AG04449 (cell line): ENCODE results near the gene SLC6A3.

ENCODE experiments used
- CTCF ChIA-PET: fragments of 350-600 bp; formaldehyde crosslinking; extraction: SDS; loops from one replicate; lab custom pipeline; 2021; ENCODE audit warnings: antibody characterized with exemption; lab: Yijun Ruan, JAX
- POLR2A ChIA-PET: fragments of 400-600, 350-600 bp; formaldehyde crosslinking; extraction: SDS; loops from one replicate; lab custom pipeline; 2020; ENCODE audit warnings: antibody characterized with exemption, inconsistent platforms; lab: Yijun Ruan, JAX
- DNase-seq: peaks from one replicate; pipeline ENCODE4 v3.0.0-alpha.2; 2010; ENCODE audit warnings: low read depth, low spot score
- H3K4me3 ChIP-seq: 2 replicates; pipeline ENCODE4 v1.5.1; 2011; ENCODE audit warnings: low read depth, mild to moderate bottlenecking, control low read depth, low read length
- TF ChIP-seq, protein P1 (sequence below): IDR thresholded peaks from one replicate; pipeline ENCODE4 v1.5.1; 2011; ENCODE audit warnings: mild to moderate bottlenecking, moderate library complexity, low read length, control low read depth, inconsistent platforms; ENCODE audit not compliant: insufficient read depth; ENCODE audit errors: missing control alignments

The SLC6A3 gene

DNA sequence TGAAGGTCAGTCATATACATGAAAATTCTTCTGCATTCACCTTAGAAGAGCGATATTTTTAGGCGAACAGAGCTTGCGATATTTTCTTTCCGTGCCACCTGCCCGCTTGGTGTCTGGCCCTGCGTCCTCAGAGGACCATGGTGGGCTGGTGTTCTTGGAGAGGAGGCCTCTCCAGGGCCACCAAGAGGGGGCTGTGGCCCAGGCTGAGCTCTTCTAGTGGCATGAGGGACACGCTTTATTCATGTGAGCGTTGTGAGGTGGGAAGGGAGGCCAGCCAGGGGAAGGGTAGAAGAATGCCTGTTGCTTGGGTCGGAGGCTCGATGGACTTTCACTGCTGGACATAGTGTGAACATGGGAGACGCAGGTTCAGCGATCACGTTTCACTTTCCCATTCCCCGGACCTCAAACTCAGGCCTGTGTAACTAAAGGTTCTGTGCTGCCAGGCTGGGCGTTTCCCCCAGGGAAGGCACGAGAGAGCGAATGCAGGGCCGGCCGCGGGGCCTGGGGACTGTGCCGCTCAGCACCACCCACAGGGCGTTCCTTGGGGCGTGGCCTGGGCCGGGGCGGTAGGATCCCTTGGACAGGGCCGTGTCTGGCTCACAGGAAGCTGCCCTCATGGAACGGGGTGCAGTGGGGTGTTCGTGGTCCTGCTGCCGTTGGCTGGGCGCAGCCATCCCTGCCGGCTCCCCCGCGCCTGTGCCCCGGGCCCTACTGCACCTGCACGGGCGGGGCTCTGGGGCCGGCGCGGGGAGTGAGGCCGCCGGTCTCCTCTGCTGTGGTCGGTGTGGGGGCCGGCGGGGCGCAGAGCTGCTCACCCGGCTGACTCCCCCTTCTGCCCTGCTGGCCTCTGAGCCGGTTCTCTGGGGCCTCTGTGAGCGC lies 59.6 kb downstream of the SLC6A3 start:
- TF ChIP-seq, protein P1, sequence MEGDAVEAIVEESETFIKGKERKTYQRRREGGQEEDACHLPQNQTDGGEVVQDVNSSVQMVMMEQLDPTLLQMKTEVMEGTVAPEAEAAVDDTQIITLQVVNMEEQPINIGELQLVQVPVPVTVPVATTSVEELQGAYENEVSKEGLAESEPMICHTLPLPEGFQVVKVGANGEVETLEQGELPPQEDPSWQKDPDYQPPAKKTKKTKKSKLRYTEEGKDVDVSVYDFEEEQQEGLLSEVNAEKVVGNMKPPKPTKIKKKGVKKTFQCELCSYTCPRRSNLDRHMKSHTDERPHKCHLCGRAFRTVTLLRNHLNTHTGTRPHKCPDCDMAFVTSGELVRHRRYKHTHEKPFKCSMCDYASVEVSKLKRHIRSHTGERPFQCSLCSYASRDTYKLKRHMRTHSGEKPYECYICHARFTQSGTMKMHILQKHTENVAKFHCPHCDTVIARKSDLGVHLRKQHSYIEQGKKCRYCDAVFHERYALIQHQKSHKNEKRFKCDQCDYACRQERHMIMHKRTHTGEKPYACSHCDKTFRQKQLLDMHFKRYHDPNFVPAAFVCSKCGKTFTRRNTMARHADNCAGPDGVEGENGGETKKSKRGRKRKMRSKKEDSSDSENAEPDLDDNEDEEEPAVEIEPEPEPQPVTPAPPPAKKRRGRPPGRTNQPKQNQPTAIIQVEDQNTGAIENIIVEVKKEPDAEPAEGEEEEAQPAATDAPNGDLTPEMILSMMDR, result no peak
- peak overlapping the region; percentile 51 for H3K4me3 ChIP-seq
- ChIA-PET POLR2A (no interaction called here), CTCF (interaction anchor here (1.0 to 1.2 kb wide), 2 partner anchors 257 to 259 kb away, joined by 4 read pairs; no protein-coding TSS in a partner anchor)
- DNase-seq, result no peak

DNA sequence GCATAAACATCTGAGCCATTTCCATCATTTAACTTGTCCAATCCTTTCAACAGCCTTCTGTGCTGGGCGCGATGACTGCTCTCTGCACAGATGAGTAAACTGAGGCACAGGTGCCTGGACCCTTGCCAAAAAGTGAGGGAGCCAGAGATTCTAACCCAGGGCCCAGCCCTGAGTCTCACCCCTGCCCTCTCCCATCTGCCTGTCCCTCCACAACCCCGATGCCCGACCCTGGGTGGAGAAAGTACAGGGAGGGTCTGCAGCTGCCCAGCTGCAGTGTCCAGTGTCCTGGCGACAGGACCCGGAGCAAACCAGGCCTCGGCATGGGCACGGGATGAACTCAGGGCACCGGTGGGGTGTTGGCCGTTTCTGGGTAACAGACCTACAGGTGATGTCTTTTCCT lies 60.7 kb downstream of the SLC6A3 start:
- ChIA-PET POLR2A (no interaction called here), CTCF (interaction anchor here (1.2 kb wide), 1 partner anchor 260 kb away, joined by 4 read pairs; no protein-coding TSS in a partner anchor)
- H3K4me3 ChIP-seq, result no peak overlapping the region
- TF ChIP-seq, protein P1, result no peak
- DNase-seq, result no peak

DNA sequence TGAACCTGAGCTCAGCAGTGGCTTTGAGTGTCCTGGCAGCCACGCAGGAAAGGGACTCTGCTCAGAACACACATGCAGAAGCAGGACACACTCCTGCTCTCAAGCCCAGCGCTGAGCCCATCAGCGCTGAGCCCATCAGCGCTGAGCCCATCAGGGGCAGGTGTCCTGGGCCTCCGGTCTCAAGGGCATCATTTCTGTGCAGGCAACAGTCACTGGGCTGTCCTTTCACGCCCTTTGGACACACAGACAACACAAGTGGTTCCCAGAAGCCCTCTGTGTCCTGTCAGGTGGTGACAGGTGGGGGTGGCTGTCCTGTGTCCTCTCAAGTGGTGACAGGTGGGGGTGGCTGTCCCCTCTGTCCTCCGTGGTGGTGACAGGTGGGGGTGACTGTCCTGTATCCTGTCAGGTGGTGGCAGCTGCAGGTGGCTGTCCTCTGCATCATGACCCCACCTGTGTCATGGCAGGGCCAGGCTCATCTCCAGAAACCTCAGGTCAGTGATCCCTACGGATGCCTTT lies 61.3 kb downstream of the SLC6A3 start:
- CTCF ChIA-PET, result interaction anchor here (1.2 kb wide), 1 partner anchor 261 kb away, joined by 4 read pairs; no protein-coding TSS in a partner anchor
- DNase-seq, result no peak
- POLR2A ChIA-PET, result no interaction called here
- H3K4me3 ChIP-seq, result no peak overlapping the region
- TF ChIP-seq, protein P1, result no peak

DNA sequence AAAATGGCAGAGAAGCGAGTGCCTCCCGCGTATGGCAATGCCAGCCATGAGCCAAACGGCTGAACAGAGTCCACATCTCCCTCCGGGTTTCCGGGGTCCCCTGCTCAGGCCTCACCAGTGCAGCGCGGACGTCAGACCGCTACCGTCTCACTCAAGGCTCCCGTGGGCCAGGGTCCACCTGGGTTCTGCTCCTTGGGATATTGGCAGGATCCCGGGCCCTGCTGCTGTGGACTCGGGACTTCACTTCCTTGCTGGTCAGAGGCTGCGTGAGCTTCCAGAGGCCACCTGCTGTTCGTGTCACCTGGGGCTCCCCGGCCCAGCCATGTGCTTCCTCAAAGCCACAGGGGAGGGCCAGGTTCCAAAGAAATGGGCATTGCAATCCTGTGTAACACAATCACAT lies 61.9 kb downstream of the SLC6A3 start:
- H3K4me3 ChIP-seq, result no peak overlapping the region
- ChIA-PET CTCF (no interaction called here), POLR2A (no interaction called here)
- no peak for DNase-seq
- TF ChIP-seq, protein P1, result no peak

DNA sequence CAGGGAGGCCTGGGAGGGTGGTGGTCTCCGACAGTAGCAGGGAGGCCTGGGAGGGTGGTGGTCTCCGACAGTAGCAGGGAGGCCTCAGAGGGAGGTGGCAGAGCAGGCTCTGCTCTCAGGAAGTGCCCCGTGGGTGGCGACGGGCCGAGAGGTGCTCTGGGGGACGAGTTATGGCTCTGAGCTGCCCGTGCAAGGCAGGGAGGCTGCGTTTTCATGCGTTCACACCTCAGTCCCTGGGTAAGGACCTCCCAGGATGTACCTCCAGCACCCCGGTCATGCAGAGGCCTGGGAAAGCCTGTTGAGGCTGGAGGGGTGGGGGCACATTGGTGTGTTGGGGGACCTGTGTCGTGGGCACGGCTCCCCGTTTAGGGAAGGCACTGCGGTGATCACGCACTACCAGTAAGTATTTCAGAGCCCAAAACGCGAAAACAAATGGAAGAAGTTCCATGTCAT lies 63.0 kb downstream of the SLC6A3 start:
- CTCF ChIA-PET, result no interaction called here
- POLR2A ChIA-PET, result no interaction called here
- no peak overlapping the region for H3K4me3 ChIP-seq
- TF ChIP-seq, protein P1, result no peak
- no peak for DNase-seq

DNA sequence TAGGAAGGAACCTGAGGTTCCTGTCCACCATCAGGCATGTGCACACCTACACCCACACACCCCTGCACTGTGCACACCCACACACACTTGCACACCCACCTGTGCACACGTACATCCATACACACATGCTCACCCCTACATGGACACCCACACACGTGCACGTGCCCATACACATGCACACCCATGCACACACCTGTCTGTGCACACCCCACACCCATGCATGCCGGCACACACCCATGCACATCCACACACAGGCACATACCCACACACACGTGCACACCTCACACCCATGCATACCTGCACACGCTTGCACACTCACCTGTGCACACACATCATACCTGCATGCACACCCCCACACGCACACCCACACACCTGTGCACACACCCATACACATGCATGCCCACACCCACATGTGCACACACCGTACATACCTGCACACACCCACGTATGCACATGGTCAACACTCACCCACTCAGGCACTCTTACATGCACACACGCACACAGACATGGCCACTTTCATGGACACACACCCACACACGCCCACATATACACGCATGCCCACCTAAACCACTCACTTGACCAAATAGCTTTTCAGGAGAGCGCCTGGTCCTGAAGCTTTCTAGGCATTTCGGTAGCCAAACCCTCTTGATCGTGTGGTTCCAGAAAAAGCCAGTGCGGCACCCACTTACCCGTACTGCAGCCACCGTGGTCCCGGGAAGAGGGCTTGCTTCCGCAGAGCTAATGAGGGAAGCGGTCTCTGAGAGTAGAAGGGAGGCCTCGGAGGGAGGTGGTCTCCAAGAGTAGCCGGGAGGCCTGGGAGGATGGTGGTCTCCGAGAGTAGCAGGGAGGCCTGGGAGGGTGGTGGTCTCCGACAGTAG lies 63.6 kb downstream of the SLC6A3 start:
- ChIA-PET POLR2A (no interaction called here), CTCF (interaction anchor here (2.0 kb wide), 1 partner anchor 262 kb away, joined by 5 read pairs; no protein-coding TSS in a partner anchor)
- no peak for DNase-seq
- no peak overlapping the region for H3K4me3 ChIP-seq
- TF ChIP-seq, protein P1, result no peak
